K562 (cell line): ENCODE measurements around the gene RPL28. TPM values are rescaled to one million over a fixed set of nuclear protein-coding genes. Genes with fewer than 3 reads are reported as not detected.

Experiments
- ATAC-seq: fragments of 200-7000 bp; cut with Tn5 transposase; 3 replicates; pipeline ENCODE4 v1.9.1; 2020; ENCODE audit warnings: moderate library complexity
- BruUV-seq: library from RNA; stranded (reverse); fragments of 400-500 nt; replicated peaks from 2 replicates; lab custom pipeline; 2021; lab: Mats Ljungman, UMichigan
- CTCF ChIA-PET: fragments of 300-600 bp; formaldehyde crosslinking; extraction: SDS; loops from one replicate; lab custom pipeline; 2021; ENCODE audit warnings: low intra/inter-chr PET ratio; lab: Yijun Ruan, JAX
- POLR2A ChIA-PET: fragments of 300-600, 350-650 bp; sonication (Branson Sonifier 250); formaldehyde crosslinking; extraction: SDS; loops from one replicate; lab custom pipeline; 2021; ENCODE audit warnings: antibody characterized with exemption, inconsistent platforms; lab: Yijun Ruan, JAX
- DNase-seq, 4 experiments: peaks; one replicate each; pipeline versions ENCODE4 v3.0.0 to v3.0.0-alpha.2; 2011 to 2018; ENCODE audit warnings: low spot score in 3 of 4, mixed read lengths in 3 of 4; ENCODE audit errors: extremely low read depth in 1 of 4
- FAIRE-seq: peaks from 2 replicates; lab custom pipeline; 2011; peaks lifted over from hg19 to GRCh38; lab: Jason Lieb, UNC
- H2AFZ ChIP-seq: 2 replicates; pipeline ENCODE4 v1.6.0; 2011; ENCODE audit warnings: low read depth, low read length, control low read depth, inconsistent platforms
- H3K27ac ChIP-seq: fragments of 200-600 bp; 3 replicates; pipeline ENCODE4 v1.8.0; 2011; ENCODE audit warnings: low read depth, mild to moderate bottlenecking, control low read depth, inconsistent platforms, low read length, moderate library complexity, mixed read lengths; ENCODE audit errors: extremely low read depth
- H3K27me3 ChIP-seq, 2 experiments: fragments of 300-600 bp in 1 of 2; 2 replicates in 1 of 2; 3 replicates in 1 of 2; pipeline versions ENCODE4 v1.6.0 to v1.8.0; 2011; ENCODE audit warnings: inconsistent platforms in 2 of 2, low read length in 2 of 2, mild to moderate bottlenecking in 1 of 2, mixed read lengths in 1 of 2, moderate library complexity in 1 of 2; ENCODE audit not compliant: control insufficient read depth in 2 of 2, insufficient read depth in 2 of 2
- H3K36me3 ChIP-seq: fragments of 300-600 bp; 3 replicates; pipeline ENCODE4 v1.8.0; 2011; ENCODE audit warnings: mild to moderate bottlenecking, low read length, inconsistent platforms; ENCODE audit not compliant: control insufficient read depth, insufficient read depth
- H3K4me1 ChIP-seq, 2 experiments: fragments of 200-600 bp in 1 of 2; replicated peaks in 1 of 2; 2 replicates in 1 of 2; 3 replicates in 1 of 2; pipeline versions ENCODE4 v1.5.1 to v1.8.0; 2011; ENCODE audit warnings: inconsistent platforms in 2 of 2, low read length in 2 of 2, mild to moderate bottlenecking in 1 of 2, mixed read lengths in 1 of 2, moderate library complexity in 1 of 2; ENCODE audit not compliant: control insufficient read depth in 2 of 2, insufficient read depth in 2 of 2
- H3K4me2 ChIP-seq: 2 replicates; pipeline ENCODE4 v1.6.1; 2011; ENCODE audit warnings: low read length, control low read depth, inconsistent platforms, mixed read lengths; ENCODE audit not compliant: insufficient read depth
- H3K4me3 ChIP-seq: fragments of 200-600 bp; sonication (generic), shearing (Covaris generic); 2 replicates; pipeline ENCODE4 v1.5.1; 2016; ENCODE audit warnings: control low read depth, inconsistent platforms
- H3K79me2 ChIP-seq: fragments of 200-600 bp; 3 replicates; pipeline ENCODE4 v1.8.0; 2011; ENCODE audit warnings: low read length, inconsistent platforms; ENCODE audit not compliant: control insufficient read depth, insufficient read depth
- H3K9ac ChIP-seq, 2 experiments: 2 replicates each; pipeline versions ENCODE4 v1.6.0 to v1.6.1; 2011; ENCODE audit warnings: low read depth in 2 of 2, low read length in 2 of 2, control low read depth in 1 of 2, inconsistent platforms in 1 of 2, mild to moderate bottlenecking in 1 of 2, mixed read lengths in 1 of 2; ENCODE audit not compliant: insufficient read depth in 1 of 2
- H3K9me1 ChIP-seq: one replicate; pipeline ENCODE4 v1.6.0; 2011; ENCODE audit warnings: inconsistent platforms, mild to moderate bottlenecking, low read length, moderate library complexity; ENCODE audit not compliant: control insufficient read depth, insufficient read depth
- H3K9me3 ChIP-seq: replicated peaks from 2 replicates; pipeline ENCODE4 v1.5.1; 2011; ENCODE audit warnings: low read depth, low read length, inconsistent platforms; ENCODE audit not compliant: control insufficient read depth, insufficient read depth
- H4K20me1 ChIP-seq: replicated peaks from 2 replicates; pipeline ENCODE4 v1.6.1; 2011; ENCODE audit warnings: low read length, inconsistent platforms, mixed read lengths; ENCODE audit not compliant: control insufficient read depth, insufficient read depth
- CBX2 ChIP-seq: fragments of 200-600 bp; sonication (generic); IDR thresholded peaks from one replicate; pipeline ENCODE4 v1.6.1; 2012; ENCODE audit warnings: mild to moderate bottlenecking, low read length, inconsistent platforms; ENCODE audit not compliant: insufficient read depth, poor library complexity, severe bottlenecking
- GTF3C2 ChIP-seq: IDR thresholded peaks from 3 replicates; pipeline ENCODE4 v1.6.1; 2011; ENCODE audit warnings: borderline replicate concordance, mild to moderate bottlenecking, moderate library complexity; ENCODE audit not compliant: insufficient read length; ENCODE audit errors: extremely low read depth
- HSF4 ChIP-seq: fragments of 250-450 bp; sonication (Bioruptor Pico); IDR thresholded peaks from 2 replicates; pipeline ENCODE4 v2.1.2; 2022; ENCODE audit warnings: mild to moderate bottlenecking, moderate library complexity, borderline replicate concordance
- ILF3 ChIP-seq: fragments of 450-650 bp; IDR thresholded peaks from 2 replicates; pipeline ENCODE4 v1.6.1; 2018; ENCODE audit warnings: antibody characterized with exemption, mild to moderate bottlenecking, moderate library complexity, borderline replicate concordance
- KDM4B ChIP-seq, 2 experiments: fragments of 450-650 bp in 1 of 2; sonication (generic) in 1 of 2; IDR thresholded peaks; 2 replicates each; pipeline ENCODE4 v1.6.1; 2016 to 2017; ENCODE audit warnings: borderline replicate concordance in 2 of 2, antibody characterized with exemption in 1 of 2, low read depth in 1 of 2, mild to moderate bottlenecking in 1 of 2
- MCM3 ChIP-seq: fragments of 450-650 bp; IDR thresholded peaks from 2 replicates; pipeline ENCODE4 v1.6.1; 2016
- NONO ChIP-seq, 2 experiments: fragments of 200-400 bp in 1 of 2; fragments of 450-650 bp in 1 of 2; formaldehyde crosslinking in 1 of 2; IDR thresholded peaks; 2 replicates each; pipeline ENCODE4 v1.6.1; 2017; ENCODE audit warnings: low read depth in 2 of 2, mild to moderate bottlenecking in 2 of 2, moderate library complexity in 2 of 2, low read length in 1 of 2
- PRPF4 ChIP-seq: fragments of 200-400 bp; formaldehyde crosslinking; IDR thresholded peaks from one replicate; pipeline ENCODE4 v1.6.1; 2017; ENCODE audit warnings: low read length, low read depth, mild to moderate bottlenecking; ENCODE audit not compliant: insufficient read depth, poor library complexity, severe bottlenecking
- SIRT6 ChIP-seq: IDR thresholded peaks from one replicate; pipeline ENCODE4 v1.6.1; 2012; ENCODE audit warnings: low read depth, mild to moderate bottlenecking, control low read depth, inconsistent platforms, low read length, moderate library complexity
- SMARCA4 ChIP-seq: fragments of 450-650 bp; IDR thresholded peaks from 2 replicates; pipeline ENCODE4 v1.6.1; 2016
- SP2 ChIP-seq: IDR thresholded peaks from 2 replicates; pipeline ENCODE4 v1.6.1; 2011; ENCODE audit warnings: mild to moderate bottlenecking, low read depth, low read length, moderate library complexity; ENCODE audit not compliant: poor library complexity, severe bottlenecking; ENCODE audit errors: extremely low read depth
- SREBF1 ChIP-seq: fragments of 150-350 bp; IDR thresholded peaks from 2 replicates; pipeline ENCODE4 v1.6.1; 2014; ENCODE audit warnings: antibody characterized with exemption, low read depth, low read length, borderline replicate concordance
- TRIM25 ChIP-seq: fragments of 450-650 bp; IDR thresholded peaks from 2 replicates; pipeline ENCODE4 v1.7.0; 2016; ENCODE audit warnings: borderline replicate concordance
- ZNF134 ChIP-seq: fragments of 250-450 bp; sonication (Bioruptor Pico); conservative IDR thresholded peaks from 2 replicates; pipeline ENCODE4 v1.4.0; 2020
- ZNF239 ChIP-seq: fragments of 250-450 bp; sonication (Bioruptor Pico); IDR thresholded peaks from 2 replicates; pipeline ENCODE4 v1.4.0; 2020; ENCODE audit warnings: mild to moderate bottlenecking
- ZNF274 ChIP-seq: IDR thresholded peaks from 2 replicates; pipeline ENCODE4 v1.6.1; 2011; ENCODE audit warnings: low read depth, mild to moderate bottlenecking, low read length, moderate library complexity, borderline replicate concordance
- ZNF561 ChIP-seq: fragments of 450-650 bp; formaldehyde crosslinking; conservative IDR thresholded peaks from 2 replicates; pipeline ENCODE4 v1.4.0; 2020; ENCODE audit warnings: mild to moderate bottlenecking, moderate library complexity
- ZSCAN32 ChIP-seq: fragments of 450-650 bp; formaldehyde crosslinking; IDR thresholded peaks from 2 replicates; pipeline ENCODE4 v1.4.0; 2020; ENCODE audit warnings: mild to moderate bottlenecking, moderate library complexity
- WGBS: fragments of 100-300 bp; shearing (Covaris generic); methylation state at CpG from one replicate; pipeline ENCODE4 v1.1.6; 2016; ENCODE audit warnings: low coverage, mixed read lengths; ENCODE audit not compliant: insufficient coverage; ENCODE audit errors: missing lambda C conversion rate; 5-methylcytosine and 5-hydroxymethylcytosine counted together
- in situ Hi-C: fragments of 300-500 bp; cut with MboI; formaldehyde crosslinking; loops from 4 replicates; pipeline ENCODE4 v1.15.0; 2018; ENCODE audit warnings: inconsistent platforms, mixed read lengths
- intact Hi-C: fragments of 100-400 bp; cut with micrococcal nuclease; formaldehyde crosslinking; loops from 2 replicates; pipeline ENCODE4 v1.14.2; 2022
- polyA plus RNA-seq, 8 experiments: library from polyadenylated mRNA; depleted of rRNA in 4 of 8; stranded (reverse) in 5 of 8; unstranded in 3 of 8; fragments of >200 nt; fragmentation: Nextera tagmentation in 2 of 8; fragmentation: Illumina TruSeq in 1 of 8; extraction: Ambion mirVana in 2 of 8; extraction: Trizol in 1 of 8; gene quantifications; 2 replicates each; pipeline versions ENCODE4 v1.2.1 to v1.2.3, GENCODE V29; 2011 to 2014; ENCODE audit warnings: inconsistent platforms in 1 of 8, missing spikeins in 1 of 8
- total RNA-seq, 7 experiments: library from RNA; depleted of rRNA in 6 of 7; stranded (reverse); fragments of >200 nt in 6 of 7; fragmentation: Illumina TruSeq in 2 of 7; extraction: Trizol in 2 of 7; gene quantifications; 2 replicates each; pipeline versions ENCODE4 v1.2.1 to v1.2.3, GENCODE V29; 2011 to 2021; ENCODE audit warnings: low replicate concordance in 1 of 7

RPL28 gene
- total and polyA plus RNA-seq, 9 of the 15 experiments (the other 6 are each of a cell fraction or from before 2014, with no cell fraction given): 124 to 3,106 (median 622) TPM

GRCh38 chr19:55362990-55363716 is 22.6 kb upstream of the RPL28 start, which contains the start of gene GARIN5B:
TSS of gene GARIN5B (minus strand) at chr19:55363260. CDS start at chr19:55363066, 194 bp downstream.
- no peaks in the 10 kb centered on the region for H3K9me1 ChIP-seq
- no peaks in the 10 kb centered on the region for H3K36me3 ChIP-seq
- H3K4me3 ChIP-seq: no peak within 1 kb of the TSS
- 60% methylated on average over 24 of the region's 27 CpGs for WGBS
- no peaks in the 10 kb centered on the region for H3K27me3 ChIP-seq
- POLR2A ChIA-PET: no interaction called here
- no peak within 1 kb of the TSS for H2AFZ ChIP-seq
- DNase-seq: no peak
- no peaks in the 10 kb centered on the region for H4K20me1 ChIP-seq
- no peak for FAIRE-seq
- no peak; the same call in 2 of the 3 replicates for ATAC-seq
- CTCF ChIA-PET: no interaction called here
- no peaks in the 10 kb centered on the region for H3K79me2 ChIP-seq
- H3K4me2 ChIP-seq: no peak within 1 kb of the TSS
- H3K27ac ChIP-seq: no peak within 1 kb of the TSS
- intact Hi-C loops (no loop called here), in situ Hi-C loops (no loop called here)
- H3K4me1 ChIP-seq: peaks cover 0 to 53% of the 10 kb centered on the region in 2 experiments; a peak in 2 of 5 replicates
- no peaks in the 10 kb centered on the region for H3K9me3 ChIP-seq
- BruUV-seq: no TSS peak
- peak within 1 kb of the TSS in 1 of 2 experiments; percentile 74; a peak in 1 of 4 replicates for H3K9ac ChIP-seq
- TF ChIP-seq MCM3 (no peak), HSF4 (CRISPR knock-in tag) (no peak), SREBF1 (no peak), ZSCAN32 (CRISPR knock-in tag) (no peak), PRPF4 (no peak), GTF3C2 (no peak), ZNF134 (CRISPR knock-in tag) (no peak), KDM4B (IDR thresholded peaks at IDR 0.05; ENCODE audit: borderline replicate concordance in 2 of 2, low read depth in 1 of 2) (no peak), SP2 (no peak), ZNF274 (no peak), SMARCA4 (no peak), ILF3 (no peak), SIRT6 (no peak), NONO (IDR thresholded peaks at IDR 0.05; ENCODE audit: low read depth in 2 of 2, low read length in 1 of 2) (no peak), CBX2 (no peak), ZNF561 (no peak), ZNF239 (no peak), TRIM25 (no peak)
